Measurements from ENCODE around the gene EYS.
"Not testable (repeated sequence)": the region's sequence is repeated elsewhere in the genome, so short reads cannot be mapped to it uniquely, and the experiment has no call there.

- TF ChIP-seq CTCF (conservative IDR thresholded peaks at IDR 0.05; ENCODE audit: low read length); EZH2phosphoT487 (IDR thresholded peaks at IDR 0.05; ENCODE audit: borderline replicate concordance): not testable (repeated sequence)
These were observed 704.1 kb downstream of the EYS start for GRCh38 chr6:65002882-65003281.

Measured in Loucy (cell line).